Neuronal stem cell (in vitro differentiated cells): Measurements from ENCODE around the gene NFKB1.
"Not testable (repeated sequence)": the region's sequence is repeated elsewhere in the genome, so short reads cannot be mapped to it uniquely, and the experiment has no call there.

ENCODE experiments used
- DNase-seq: peaks from one replicate; pipeline ENCODE4 v3.0.0-alpha.2; 2013; ENCODE audit warnings: low spot score
- H2AFZ ChIP-seq: one replicate; pipeline ENCODE4 v1.6.1; 2013; ENCODE audit warnings: mild to moderate bottlenecking, low read length, inconsistent platforms
- H2AK5ac ChIP-seq: 2 replicates; pipeline ENCODE4 v1.6.1; 2013; ENCODE audit warnings: low read depth, mild to moderate bottlenecking, inconsistent platforms, low read length, moderate library complexity, mixed read lengths
- H2BK120ac ChIP-seq: 2 replicates; pipeline ENCODE4 v1.6.1; 2013; ENCODE audit warnings: low read depth, mild to moderate bottlenecking, inconsistent platforms, low read length, moderate library complexity, mixed read lengths
- H2BK12ac ChIP-seq: one replicate; pipeline ENCODE4 v1.6.1; 2013; ENCODE audit warnings: low read length, inconsistent platforms
- H2BK15ac ChIP-seq: 2 replicates; pipeline ENCODE4 v1.6.1; 2013; ENCODE audit warnings: mild to moderate bottlenecking, low read length, inconsistent platforms, mixed read lengths
- H2BK5ac ChIP-seq: one replicate; pipeline ENCODE4 v1.6.1; 2013; ENCODE audit warnings: inconsistent platforms, mild to moderate bottlenecking, low read length, moderate library complexity
- H3K14ac ChIP-seq: one replicate; pipeline ENCODE4 v1.6.1; 2013; ENCODE audit warnings: low read length, inconsistent platforms
- H3K18ac ChIP-seq: 2 replicates; pipeline ENCODE4 v1.6.1; 2013; ENCODE audit warnings: low read length, inconsistent platforms
- H3K23ac ChIP-seq: 2 replicates; pipeline ENCODE4 v1.6.1; 2013; ENCODE audit warnings: low read depth, mild to moderate bottlenecking, mixed read lengths, low read length, inconsistent platforms; ENCODE audit not compliant: poor library complexity
- H3K27ac ChIP-seq: replicated peaks from 3 replicates; pipeline ENCODE4 v1.5.1; 2013; ENCODE audit warnings: low read length, inconsistent platforms
- H3K27me3 ChIP-seq, 3 experiments: 2 replicates each; pipeline ENCODE4 v1.6.1; 2013; ENCODE audit warnings: low read length in 3 of 3, mild to moderate bottlenecking in 2 of 3, inconsistent platforms in 1 of 3, low read depth in 1 of 3, mixed read lengths in 1 of 3, moderate library complexity in 1 of 3; ENCODE audit not compliant: control insufficient read depth in 3 of 3, insufficient read depth in 3 of 3
- H3K36me3 ChIP-seq, 2 donors: replicated peaks in 1 of 2; 2 replicates each; pipeline ENCODE4 v1.6.1; 2013; ENCODE audit warnings: low read length in 2 of 2; ENCODE audit not compliant: control insufficient read depth in 2 of 2, insufficient read depth in 2 of 2
- H3K4ac ChIP-seq: 2 replicates; pipeline ENCODE4 v1.6.1; 2013; ENCODE audit warnings: inconsistent platforms, mild to moderate bottlenecking, low read length, moderate library complexity
- H3K4me1 ChIP-seq, 2 donors: 1 replicate in 1 of 2; 2 replicates in 1 of 2; pipeline ENCODE4 v1.6.1; 2013; ENCODE audit warnings: low read length in 2 of 2, low read depth in 1 of 2; ENCODE audit not compliant: control insufficient read depth in 2 of 2, insufficient read depth in 1 of 2
- H3K4me2 ChIP-seq: one replicate; pipeline ENCODE4 v1.6.1; 2013; ENCODE audit warnings: mild to moderate bottlenecking, low read length, inconsistent platforms; ENCODE audit not compliant: insufficient read depth, poor library complexity, severe bottlenecking
- H3K4me3 ChIP-seq, 2 donors: 2 replicates each; pipeline ENCODE4 v1.5.1; 2013; ENCODE audit warnings: low read length in 2 of 2, mild to moderate bottlenecking in 2 of 2, inconsistent platforms in 1 of 2, moderate library complexity in 1 of 2
- H3K79me1 ChIP-seq: one replicate; pipeline ENCODE4 v1.6.1; 2013; ENCODE audit warnings: low read depth, mild to moderate bottlenecking, inconsistent platforms, low read length, moderate library complexity
- H3K9ac ChIP-seq: one replicate; pipeline ENCODE4 v1.6.1; 2013; ENCODE audit warnings: mild to moderate bottlenecking, low read depth, low read length, inconsistent platforms; ENCODE audit not compliant: poor library complexity
- H3K9me3 ChIP-seq, 2 donors: replicated peaks in 1 of 2; 2 replicates each; pipeline versions ENCODE3 to v1.6.1; 2013; ENCODE audit warnings: low read length in 2 of 2, mild to moderate bottlenecking in 2 of 2, inconsistent platforms in 1 of 2, low read depth in 1 of 2, mixed read lengths in 1 of 2, moderate library complexity in 1 of 2; ENCODE audit not compliant: control insufficient read depth in 2 of 2, insufficient read depth in 1 of 2
- H4K8ac ChIP-seq: one replicate; pipeline ENCODE4 v1.6.1; 2013; ENCODE audit warnings: low read depth, mild to moderate bottlenecking, inconsistent platforms, low read length, moderate library complexity
- H4K91ac ChIP-seq: one replicate; pipeline ENCODE4 v1.6.1; 2013; ENCODE audit warnings: low read length, low read depth, mild to moderate bottlenecking, inconsistent platforms; ENCODE audit not compliant: poor library complexity
- WGBS, 2 donors: extraction: QIAGEN DNeasy Blood & Tissue Kit; methylation state at CpG; one replicate each; pipeline ENCODE4 v1.1.7; 2013; ENCODE audit warnings: missing lambda C conversion rate in 2 of 2, mixed read lengths in 1 of 2; ENCODE audit not compliant: insufficient read length in 2 of 2, insufficient replicate concordance in 1 of 2; ENCODE audit errors: extremely low coverage in 2 of 2; 5-methylcytosine and 5-hydroxymethylcytosine counted together

NFKB1 gene

DNA sequence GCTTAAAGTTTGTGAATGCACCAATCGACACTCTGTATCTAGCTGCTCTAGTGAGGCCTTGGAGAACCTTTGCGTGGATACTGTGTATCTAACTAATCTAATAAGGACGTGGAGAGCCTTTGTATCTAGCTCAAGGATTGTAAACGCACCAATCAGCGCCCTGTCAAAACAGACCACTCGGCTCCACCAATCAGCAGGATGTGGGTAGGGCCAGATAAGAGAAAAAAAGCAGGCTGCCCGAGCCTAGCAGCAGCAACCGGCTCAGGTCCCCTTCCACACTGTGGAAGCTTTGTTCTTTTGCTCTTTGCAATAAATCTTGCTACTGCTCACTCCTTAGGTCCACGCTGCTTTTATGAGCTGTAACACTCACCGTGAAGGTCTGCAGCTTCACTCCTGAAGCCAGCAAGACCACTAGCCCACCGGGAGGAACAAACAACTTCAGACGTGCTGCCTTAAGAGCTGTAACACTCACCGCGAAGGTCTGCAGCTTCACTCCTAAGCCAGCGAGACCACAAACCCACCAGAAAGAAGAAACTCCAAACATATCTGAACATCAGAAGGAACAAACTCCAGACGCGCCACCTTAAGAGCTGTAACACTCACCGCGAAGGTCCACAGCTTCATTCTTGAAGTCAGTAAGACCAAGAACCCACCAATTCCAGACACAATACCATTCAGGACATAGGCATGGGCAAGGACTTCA is 17.0 kb upstream of the NFKB1 start:
- H3K36me3 ChIP-seq, H3K14ac ChIP-seq: not testable (repeated sequence)

GRCh38 chr4:102492531-102493241 is 8.5 kb upstream of the NFKB1 start:
- Histone ChIP-seq H2BK12ac (no peak overlapping the region), H2BK15ac (no peak overlapping the region), H2AFZ (no peak overlapping the region), H2BK120ac (no peak overlapping the region), H3K9me3 (no peaks in the 10 kb centered on the region), H3K18ac (no peak overlapping the region), H3K4me1 (peaks cover 0 to 3% of the 10 kb centered on the region in 2 donors), H3K27ac (no peak overlapping the region), H2AK5ac (no peak overlapping the region), H3K36me3 (no peaks in the 10 kb centered on the region), H3K23ac (no peak overlapping the region), H3K4me3 (no peak overlapping the region), H3K4ac (no peak overlapping the region), H4K8ac (no peak overlapping the region), H3K79me1 (no peaks in the 10 kb centered on the region), H3K27me3 (no peaks in the 10 kb centered on the region), H4K91ac (no peak overlapping the region), H3K4me2 (no peak overlapping the region), H2BK5ac (no peak overlapping the region), H3K14ac (no peak overlapping the region), H3K9ac (no peak overlapping the region)
- no peak for DNase-seq
- WGBS, 2 donors = no CpG with 5 or more reads among the region's 2 CpGs

More for the DNA sequence above, 17.0 kb upstream of the NFKB1 start:
- H3K23ac ChIP-seq, H2BK12ac ChIP-seq, H3K27ac ChIP-seq, H3K18ac ChIP-seq, H4K91ac ChIP-seq, H3K4me3 ChIP-seq, H2BK5ac ChIP-seq, H3K27me3 ChIP-seq, H2BK15ac ChIP-seq, H3K9ac ChIP-seq, H3K4me2 ChIP-seq, H2AK5ac ChIP-seq, H3K4me1 ChIP-seq, DNase-seq, H3K9me3 ChIP-seq, H3K79me1 ChIP-seq, H3K4ac ChIP-seq, H2BK120ac ChIP-seq, H2AFZ ChIP-seq, H4K8ac ChIP-seq: not testable (repeated sequence)
- WGBS, 2 donors = no CpG with 5 or more reads among the region's 19 CpGs

- H3K9me3 ChIP-seq = peaks cover 0 to 1% of the 10 kb centered on the region in 2 donors
- H3K4ac ChIP-seq = no peak overlapping the region
- H2AFZ ChIP-seq = no peak overlapping the region
- H3K14ac ChIP-seq = no peak overlapping the region
- H3K4me1 ChIP-seq = peaks cover 0 to 3% of the 10 kb centered on the region in 2 donors
- no peaks in the 10 kb centered on the region for H3K79me1 ChIP-seq
- no peak overlapping the region for H4K91ac ChIP-seq
- no peak overlapping the region for H2BK120ac ChIP-seq
- no peak overlapping the region for H4K8ac ChIP-seq
- no peak overlapping the region for H3K27ac ChIP-seq
- no peak overlapping the region for H3K4me2 ChIP-seq
- H3K23ac ChIP-seq = no peak overlapping the region
- H2BK5ac ChIP-seq = no peak overlapping the region
- no peak overlapping the region for H2BK12ac ChIP-seq
- no peak overlapping the region for H2BK15ac ChIP-seq
- no peak overlapping the region for H3K4me3 ChIP-seq
- DNase-seq = no peak
- no CpG with 5 or more reads among the region's 1 CpG for WGBS, 2 donors
- H3K9ac ChIP-seq = no peak overlapping the region
- H3K18ac ChIP-seq = no peak overlapping the region
- H3K36me3 ChIP-seq = no peaks in the 10 kb centered on the region
- no peaks in the 10 kb centered on the region for H3K27me3 ChIP-seq
- H2AK5ac ChIP-seq = no peak overlapping the region
Measured at GRCh38 chr4:102493257-102493656, 7.9 kb upstream of the NFKB1 start.

DNA sequence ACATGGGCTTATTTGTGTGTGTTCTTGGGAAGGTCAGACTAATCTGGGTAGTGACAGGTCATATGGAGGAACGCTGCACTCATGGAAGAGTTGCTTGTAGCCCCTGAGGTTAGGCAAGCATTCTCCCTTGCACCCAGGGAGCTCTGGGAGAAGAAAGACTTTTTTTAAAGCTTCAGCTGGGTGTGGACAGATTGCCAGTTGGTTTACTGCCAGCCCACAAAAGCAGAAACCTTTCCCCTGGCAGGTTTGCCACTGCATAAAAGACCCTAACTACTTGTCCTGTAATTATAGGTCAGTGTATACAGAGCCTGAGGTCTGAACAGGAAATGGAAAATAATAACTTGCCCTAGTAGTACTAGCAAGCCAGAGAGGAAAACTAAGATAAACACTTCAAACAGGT is 7.4 kb upstream of the NFKB1 start:
- Histone ChIP-seq H2AFZ (no peak overlapping the region), H3K27ac (no peak overlapping the region), H4K8ac (no peak overlapping the region), H3K4me1 (peaks cover 0 to 3% of the 10 kb centered on the region in 2 donors), H3K14ac (no peak overlapping the region), H3K9ac (no peak overlapping the region), H3K18ac (no peak overlapping the region), H3K4ac (no peak overlapping the region), H3K36me3 (no peaks in the 10 kb centered on the region), H2BK5ac (no peak overlapping the region), H2BK120ac (no peak overlapping the region), H2AK5ac (no peak overlapping the region), H3K23ac (no peak overlapping the region), H3K79me1 (no peaks in the 10 kb centered on the region), H4K91ac (no peak overlapping the region), H3K4me2 (no peak overlapping the region), H2BK12ac (no peak overlapping the region), H3K27me3 (no peaks in the 10 kb centered on the region), H2BK15ac (no peak overlapping the region), H3K9me3 (peaks cover 0 to 3% of the 10 kb centered on the region in 2 donors), H3K4me3 (no peak overlapping the region)
- no peak for DNase-seq
- no CpG with 5 or more reads among the region's 1 CpG for WGBS, 2 donors
